ENCODE data around the gene FCRL1. TPM values are rescaled to one million over a fixed set of nuclear protein-coding genes. Genes with fewer than 3 reads are reported as not detected.

FCRL1 gene
- total RNA-seq, 1 experiment from 2014 or later, result not detected

DNA sequence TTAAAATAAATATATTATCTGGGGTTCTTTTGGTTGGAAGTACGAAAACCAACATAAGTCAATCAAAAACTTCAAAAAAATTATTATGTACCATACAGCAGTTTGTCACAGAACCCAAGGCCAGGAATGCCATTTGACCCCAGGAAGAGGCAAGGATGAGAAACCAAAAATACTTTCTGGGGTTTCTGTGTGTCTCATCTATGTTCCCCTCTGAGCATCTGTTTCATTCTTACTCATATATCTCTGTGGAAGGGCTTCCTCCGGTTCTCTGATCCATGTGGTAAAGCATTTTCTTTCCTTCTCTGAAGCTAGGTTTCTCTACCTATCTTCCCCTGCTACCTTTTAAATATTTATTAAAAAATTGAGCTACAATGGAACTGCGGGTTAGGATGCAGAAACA lies 9.8 kb upstream of the FCRL1 start:
- Histone ChIP-seq H3K9me3 (replicated peaks) (no peaks in the 10 kb centered on the region), H3K27me3 (no peaks in the 10 kb centered on the region), H3K36me3 (no peaks in the 10 kb centered on the region), H3K4me3 (no peak overlapping the region), H3K4me1 (no peaks in the 10 kb centered on the region), H3K27ac (no peak overlapping the region)
- no peak for DNase-seq

DNA sequence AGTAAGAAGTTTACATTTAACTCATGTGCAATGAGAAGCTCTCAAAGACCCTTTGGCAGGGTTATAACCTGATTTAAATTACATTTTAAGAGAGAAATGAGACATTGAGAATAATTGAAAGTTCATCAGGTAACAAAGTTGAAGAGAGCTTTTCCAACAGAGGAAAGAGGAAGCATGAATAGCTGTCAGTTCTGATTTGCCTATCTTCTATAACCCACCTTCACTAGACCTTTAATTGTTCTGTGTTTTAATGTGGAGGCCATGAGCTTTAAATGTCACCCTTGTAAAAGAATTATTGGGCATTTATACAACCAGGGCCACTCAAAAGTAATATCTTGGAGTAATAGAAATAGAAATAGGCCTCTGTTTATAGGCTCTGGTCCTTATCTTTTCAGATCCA lies 9.3 kb upstream of the FCRL1 start:
- Histone ChIP-seq H3K27me3 (no peaks in the 10 kb centered on the region), H3K27ac (no peak overlapping the region), H3K4me1 (no peaks in the 10 kb centered on the region), H3K4me3 (no peak overlapping the region), H3K9me3 (replicated peaks) (no peaks in the 10 kb centered on the region), H3K36me3 (no peaks in the 10 kb centered on the region)
- DNase-seq, result no peak

DNA sequence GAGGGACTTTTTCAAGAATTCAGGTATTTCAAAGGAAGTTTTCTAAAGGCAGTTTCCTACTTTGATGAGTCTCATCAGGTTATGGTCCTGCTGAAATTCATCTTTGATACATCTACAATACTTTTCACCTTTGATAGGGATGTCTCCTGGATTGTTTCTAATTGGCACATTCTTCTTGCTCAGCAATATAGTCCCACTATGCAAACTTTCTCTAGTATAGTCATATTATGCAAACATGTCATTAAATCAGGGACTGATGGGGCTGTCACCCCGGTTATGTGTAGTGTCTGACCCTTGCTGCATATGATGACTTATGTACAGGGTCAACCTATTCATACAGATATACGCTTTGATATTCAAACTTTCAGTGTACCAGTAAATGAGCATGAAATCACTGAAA lies 379 bp upstream of the FCRL1 start:
- Histone ChIP-seq H3K4me3 (no peak overlapping the region), H3K4me1 (no peaks in the 10 kb centered on the region), H3K27ac (no peak overlapping the region), H3K9me3 (replicated peaks) (no peaks in the 10 kb centered on the region), H3K36me3 (no peaks in the 10 kb centered on the region), H3K27me3 (no peaks in the 10 kb centered on the region)
- no peak for DNase-seq

GRCh38 chr1:157819215-157819614 lies 705 bp downstream of the FCRL1 start:
- no peaks in the 10 kb centered on the region for H3K27me3 ChIP-seq

GRCh38 chr1:157813269-157813668 lies 6.7 kb downstream of the FCRL1 start:
- H3K9me3 ChIP-seq (replicated peaks), result no peaks in the 10 kb centered on the region
- no peak overlapping the region for H3K27ac ChIP-seq
- no peaks in the 10 kb centered on the region for H3K36me3 ChIP-seq
- no peak overlapping the region for H3K4me3 ChIP-seq
- DNase-seq, result no peak
- no peaks in the 10 kb centered on the region for H3K4me1 ChIP-seq
- H3K27me3 ChIP-seq, result no peaks in the 10 kb centered on the region

More at GRCh38 chr1:157819215-157819614, 705 bp downstream of the FCRL1 start:
- Histone ChIP-seq H3K4me1 (no peaks in the 10 kb centered on the region), H3K4me3 (no peak overlapping the region), H3K36me3 (no peaks in the 10 kb centered on the region), H3K9me3 (replicated peaks) (no peaks in the 10 kb centered on the region), H3K27ac (no peak overlapping the region)
- DNase-seq, result no peak

DNA sequence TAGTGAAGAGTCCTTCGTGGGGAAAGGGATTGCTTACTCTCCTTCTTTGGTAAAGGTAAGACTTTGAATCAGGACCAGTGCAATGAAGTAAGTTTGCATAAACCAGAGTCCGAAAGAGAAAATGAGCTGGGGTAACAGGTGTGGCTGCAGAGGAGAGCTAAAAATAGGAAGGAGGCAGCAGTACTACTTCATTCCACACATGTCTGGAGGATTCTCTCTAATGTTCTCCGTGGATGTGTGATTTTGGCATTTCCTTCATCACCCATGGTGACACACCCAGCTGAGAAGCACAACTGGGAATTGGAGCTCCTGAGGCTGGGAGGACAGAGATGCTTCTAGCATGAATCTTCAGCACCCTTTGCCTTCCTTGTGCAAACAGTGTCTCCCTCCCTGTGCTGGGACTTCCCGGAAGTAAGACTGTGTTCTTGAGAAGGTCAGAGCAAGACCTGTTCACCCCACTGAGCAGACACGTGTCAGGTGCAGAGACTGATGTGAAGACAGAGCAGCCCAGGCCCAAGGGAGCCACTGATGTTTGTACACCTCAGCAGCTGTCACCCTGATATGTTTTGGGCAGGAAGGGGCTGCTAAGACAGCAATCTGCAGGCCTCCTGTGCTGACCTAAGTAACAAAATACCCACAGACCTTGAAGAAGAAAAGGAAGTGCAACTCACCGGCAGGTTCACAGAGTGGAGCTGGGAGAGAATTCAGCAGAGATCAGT lies 13.3 kb downstream of the FCRL1 start:
- no peak overlapping the region for H3K27ac ChIP-seq
- no peaks in the 10 kb centered on the region for H3K4me1 ChIP-seq
- H3K9me3 ChIP-seq (replicated peaks), result no peaks in the 10 kb centered on the region
- H3K27me3 ChIP-seq, result no peaks in the 10 kb centered on the region
- H3K36me3 ChIP-seq, result no peaks in the 10 kb centered on the region
- H3K4me3 ChIP-seq, result no peak overlapping the region
- DNase-seq, result no peak

- Histone ChIP-seq H3K9me3 (replicated peaks) (no peaks in the 10 kb centered on the region), H3K4me1 (no peaks in the 10 kb centered on the region), H3K36me3 (no peaks in the 10 kb centered on the region), H3K27me3 (no peaks in the 10 kb centered on the region), H3K27ac (no peak overlapping the region), H3K4me3 (no peak overlapping the region)
- no peak for DNase-seq
These were observed 16.1 kb downstream of the FCRL1 start for GRCh38 chr1:157803851-157804250.

DNA sequence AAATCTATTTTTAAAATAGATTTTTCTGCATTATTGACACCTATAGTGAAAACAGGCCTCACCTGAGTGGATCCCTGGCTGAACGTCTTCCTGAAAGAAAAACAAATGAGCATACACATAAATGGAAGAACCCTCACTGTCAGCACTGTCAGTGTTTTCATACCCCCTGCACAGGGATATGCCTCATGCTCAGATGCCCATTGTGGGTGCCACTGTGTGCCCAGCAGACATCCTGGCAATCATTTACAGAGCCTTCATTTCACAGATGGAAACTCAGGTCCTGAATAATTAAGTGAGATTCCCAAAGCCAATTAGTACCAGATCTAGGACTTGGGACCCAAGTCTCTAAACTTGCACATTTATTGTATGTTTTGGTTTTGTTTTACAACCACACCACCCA lies 19.9 kb downstream of the FCRL1 start:
- Histone ChIP-seq H3K9me3 (replicated peaks) (no peaks in the 10 kb centered on the region), H3K27me3 (no peaks in the 10 kb centered on the region), H3K4me3 (no peak overlapping the region), H3K27ac (no peak overlapping the region), H3K36me3 (no peaks in the 10 kb centered on the region), H3K4me1 (no peaks in the 10 kb centered on the region)
- no peak for DNase-seq

- Histone ChIP-seq H3K27me3 (no peaks in the 10 kb centered on the region), H3K9me3 (replicated peaks) (no peaks in the 10 kb centered on the region), H3K4me3 (no peak overlapping the region), H3K27ac (no peak overlapping the region), H3K4me1 (no peaks in the 10 kb centered on the region), H3K36me3 (no peaks in the 10 kb centered on the region)
- DNase-seq, result no peak
These were observed 21.7 kb downstream of the FCRL1 start for GRCh38 chr1:157798211-157798610.

GRCh38 chr1:157785248-157785647 lies 34.7 kb downstream of the FCRL1 start:
- no peak for DNase-seq
- no peaks in the 10 kb centered on the region for H3K27me3 ChIP-seq
- H3K4me1 ChIP-seq, result no peaks in the 10 kb centered on the region
- H3K4me3 ChIP-seq, result no peak overlapping the region
- no peaks in the 10 kb centered on the region for H3K9me3 ChIP-seq (replicated peaks)
- no peak overlapping the region for H3K27ac ChIP-seq
- H3K36me3 ChIP-seq, result no peaks in the 10 kb centered on the region

GRCh38 chr1:157784801-157785200 lies 35.1 kb downstream of the FCRL1 start:
- no peak overlapping the region for H3K4me3 ChIP-seq
- DNase-seq, result no peak
- H3K27me3 ChIP-seq, result no peaks in the 10 kb centered on the region
- no peaks in the 10 kb centered on the region for H3K9me3 ChIP-seq (replicated peaks)
- no peaks in the 10 kb centered on the region for H3K4me1 ChIP-seq
- no peak overlapping the region for H3K27ac ChIP-seq
- H3K36me3 ChIP-seq, result no peaks in the 10 kb centered on the region

DNA sequence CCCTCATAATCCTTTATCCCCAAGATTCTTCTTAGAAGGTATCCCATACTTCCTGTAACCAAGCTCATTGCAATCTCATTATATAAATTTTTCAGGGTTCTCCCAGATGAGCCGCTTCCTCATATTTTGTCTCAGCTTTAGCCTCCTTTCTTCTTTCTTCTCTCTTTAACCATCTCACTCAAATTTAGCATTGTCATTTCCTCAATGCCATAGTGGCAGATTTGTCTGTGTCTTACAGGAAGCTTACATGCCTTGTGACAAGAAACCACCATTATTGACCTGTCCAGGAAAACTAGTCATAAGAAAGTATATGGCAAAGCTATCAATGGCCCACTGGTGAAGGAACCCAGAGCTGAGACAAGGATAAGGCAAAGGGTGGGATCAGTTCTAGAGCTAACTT lies 37.0 kb downstream of the FCRL1 start:
- H3K27me3 ChIP-seq, result no peaks in the 10 kb centered on the region
- no peak for DNase-seq
- no peaks in the 10 kb centered on the region for H3K36me3 ChIP-seq
- no peaks in the 10 kb centered on the region for H3K9me3 ChIP-seq (replicated peaks)
- H3K4me1 ChIP-seq, result no peaks in the 10 kb centered on the region
- no peak overlapping the region for H3K27ac ChIP-seq
- no peak overlapping the region for H3K4me3 ChIP-seq

GRCh38 chr1:157781048-157781447 lies 38.9 kb downstream of the FCRL1 start:
- H3K9me3 ChIP-seq (replicated peaks), result no peaks in the 10 kb centered on the region
- peak; percentile 5 to 48 for DNase-seq
- no peaks in the 10 kb centered on the region for H3K4me1 ChIP-seq
- no peak overlapping the region for H3K4me3 ChIP-seq
- H3K27me3 ChIP-seq, result no peaks in the 10 kb centered on the region
- H3K27ac ChIP-seq, result no peak overlapping the region
- H3K36me3 ChIP-seq, result no peaks in the 10 kb centered on the region

DNA sequence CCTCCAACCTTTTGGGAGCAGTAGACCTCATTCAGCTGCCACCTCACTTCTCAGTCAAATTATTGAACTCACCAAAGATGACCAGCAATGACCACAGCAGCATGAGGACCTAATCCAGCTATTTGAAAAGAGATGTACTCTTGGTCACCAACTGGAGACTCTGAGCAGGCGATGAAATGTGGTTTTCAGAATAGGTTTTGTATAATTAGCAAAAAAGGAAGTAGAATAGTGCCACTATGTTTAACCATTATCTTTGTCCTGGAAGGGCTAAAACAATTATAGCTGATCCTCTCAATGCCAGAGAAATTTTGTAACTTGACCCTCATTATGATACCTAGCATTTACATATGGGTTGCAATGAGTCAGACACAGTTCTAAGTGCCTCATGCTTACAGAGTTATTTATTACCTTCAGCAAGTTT lies 42.9 kb downstream of the FCRL1 start, which contains the start of gene FCRL2:
TSS of gene FCRL2 (minus strand) at position 162 of the 421 bp plus-strand sequence. CDS start at position 103, 59 bp downstream.
- no peak within 1 kb of the TSS for H3K27ac ChIP-seq
- no peaks in the 10 kb centered on the region for H3K36me3 ChIP-seq

DNA sequence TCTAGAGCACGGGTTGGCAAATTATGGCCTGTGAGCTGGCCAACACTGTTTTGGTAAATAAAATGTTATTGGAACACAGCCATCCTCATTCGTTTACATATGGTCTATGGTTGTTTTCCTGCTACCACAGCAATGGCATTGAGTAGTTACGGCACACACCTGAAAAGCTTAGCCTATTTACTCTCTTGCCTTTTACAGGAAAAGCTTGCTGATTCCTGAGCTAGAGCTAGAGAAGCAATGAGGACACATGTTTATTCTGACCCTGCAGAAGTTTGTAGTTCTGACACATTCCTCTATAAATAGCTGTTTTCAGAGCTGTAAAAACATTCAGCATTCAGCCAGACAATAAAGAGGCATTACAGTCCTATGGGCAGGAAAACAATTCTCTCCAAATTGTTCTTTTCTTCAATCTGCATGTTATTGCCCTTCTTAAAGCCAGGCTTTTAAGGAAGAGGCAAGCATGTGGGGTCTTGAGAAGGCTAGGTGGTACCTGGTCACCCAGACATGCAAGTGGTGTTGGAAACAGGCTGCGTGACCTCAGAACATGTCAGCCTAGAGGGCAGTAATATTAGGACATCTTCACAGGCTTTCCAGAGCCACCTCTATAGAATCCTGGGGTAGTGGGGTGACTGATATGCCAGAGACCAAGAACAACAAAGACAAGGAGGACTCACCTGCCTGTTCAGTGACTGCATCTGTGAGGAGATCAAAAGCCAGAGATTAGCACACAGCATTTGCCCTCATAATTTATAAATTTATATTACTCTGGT lies 44.6 kb downstream of the FCRL1 start:
- no peak overlapping the region for H3K27ac ChIP-seq
- no peaks in the 10 kb centered on the region for H3K36me3 ChIP-seq
- H3K27me3 ChIP-seq, result no peaks in the 10 kb centered on the region
- no peak overlapping the region for H3K4me3 ChIP-seq
- DNase-seq, result no peak
- no peaks in the 10 kb centered on the region for H3K4me1 ChIP-seq
- H3K9me3 ChIP-seq (replicated peaks), result no peaks in the 10 kb centered on the region

More for the DNA sequence above, 42.9 kb downstream of the FCRL1 start, which contains the start of gene FCRL2:
- Histone ChIP-seq H3K27me3 (no peaks in the 10 kb centered on the region), H3K4me1 (no peaks in the 10 kb centered on the region), H3K4me3 (no peak within 1 kb of the TSS), H3K9me3 (replicated peaks) (no peaks in the 10 kb centered on the region)
- no peak for DNase-seq

Data from SJCRH30 (cell line).